SK-N-SH (cell line): Measurements from ENCODE around the gene WFDC11. TPM values are rescaled to one million over a fixed set of nuclear protein-coding genes. Genes with fewer than 3 reads are reported as not detected.
"Not testable (repeated sequence)": the region's sequence is repeated elsewhere in the genome, so short reads cannot be mapped to it uniquely, and the experiment has no call there.

Experiments
- CTCF ChIA-PET: fragments of 300-600, 350-600 bp; formaldehyde crosslinking; extraction: SDS; loops from one replicate; lab custom pipeline; 2021; lab: Yijun Ruan, JAX
- POLR2A ChIA-PET: fragments of 350-600 bp; sonication (Branson Sonifier 250); formaldehyde crosslinking; extraction: SDS; loops from one replicate; lab custom pipeline; 2020; ENCODE audit warnings: antibody characterized with exemption, inconsistent platforms; lab: Yijun Ruan, JAX
- DNase-seq: peaks from one replicate; pipeline ENCODE4 v3.0.0; 2012
- H2AFZ ChIP-seq: fragments of 200-600 bp; sonication (generic); 2 replicates; pipeline ENCODE4 v1.8.1; 2016; ENCODE audit warnings: antibody characterized with exemption, mild to moderate bottlenecking, low read depth
- H3F3A ChIP-seq: fragments of 200-600 bp; sonication (generic); replicated peaks from 2 replicates; pipeline ENCODE3; 2016; ENCODE audit warnings: antibody characterized with exemption, mild to moderate bottlenecking; ENCODE audit not compliant: insufficient read depth
- H3K27ac ChIP-seq, 2 experiments: fragments of 200-500 bp in 1 of 2; fragments of 200-600 bp in 1 of 2; sonication (Bioruptor generic) in 1 of 2; sonication (generic), shearing (Covaris generic) in 1 of 2; 2 replicates each; pipeline versions ENCODE4 v1.5.1 to v1.6.1; 2014 to 2016; ENCODE audit warnings: low read depth in 2 of 2, inconsistent platforms in 1 of 2, low read length in 1 of 2, mild to moderate bottlenecking in 1 of 2, mixed read lengths in 1 of 2
- H3K27me3 ChIP-seq: fragments of 200-600 bp; sonication (generic), shearing (Covaris generic); 2 replicates; pipeline ENCODE4 v1.6.1; 2016; ENCODE audit warnings: mixed run types; ENCODE audit not compliant: insufficient read depth
- H3K36me3 ChIP-seq, 2 experiments: fragments of 200-500 bp in 1 of 2; fragments of 200-600 bp in 1 of 2; sonication (Bioruptor generic) in 1 of 2; sonication (generic) in 1 of 2; replicated peaks in 1 of 2; 2 replicates each; pipeline versions ENCODE3 to v1.5.1; 2014 to 2016; ENCODE audit warnings: low read length in 1 of 2, mild to moderate bottlenecking in 1 of 2; ENCODE audit not compliant: insufficient read depth in 2 of 2, control insufficient read depth in 1 of 2
- H3K4me1 ChIP-seq, 2 experiments: fragments of 200-500 bp in 1 of 2; fragments of 200-600 bp in 1 of 2; sonication (Bioruptor generic) in 1 of 2; sonication (generic), shearing (Covaris generic) in 1 of 2; 2 replicates each; pipeline versions ENCODE4 v1.5.1 to v1.6.1; 2014 to 2016; ENCODE audit warnings: low read depth in 1 of 2, low read length in 1 of 2, mixed run types in 1 of 2; ENCODE audit not compliant: insufficient read depth in 2 of 2, control insufficient read depth in 1 of 2
- H3K4me2 ChIP-seq: fragments of 200-600 bp; sonication (generic), shearing (Covaris generic); 2 replicates; pipeline ENCODE4 v1.6.1; 2017; ENCODE audit warnings: mixed run types
- H3K4me3 ChIP-seq, 2 experiments: fragments of 200-500 bp in 1 of 2; fragments of 200-600 bp in 1 of 2; sonication (Bioruptor generic) in 1 of 2; sonication (generic), shearing (Covaris generic) in 1 of 2; 2 replicates each; pipeline versions ENCODE4 v1.5.1 to v1.8.1; 2014 to 2016; ENCODE audit warnings: low read depth in 2 of 2, inconsistent platforms in 1 of 2, low read length in 1 of 2, mild to moderate bottlenecking in 1 of 2, mixed read lengths in 1 of 2, moderate library complexity in 1 of 2
- H3K79me2 ChIP-seq: fragments of 200-600 bp; sonication (generic); 2 replicates; pipeline ENCODE4 v1.8.1; 2017; ENCODE audit warnings: mild to moderate bottlenecking; ENCODE audit not compliant: insufficient read depth
- H3K9ac ChIP-seq: fragments of 200-600 bp; sonication (generic); 2 replicates; pipeline ENCODE4 v1.6.1; 2017; ENCODE audit warnings: mixed run types
- H3K9me2 ChIP-seq: fragments of 200-600 bp; sonication (generic); 2 replicates; pipeline ENCODE4 v1.6.1; 2017; ENCODE audit warnings: mixed run types
- H3K9me3 ChIP-seq: fragments of 200-600 bp; sonication (generic); 2 replicates; pipeline ENCODE4 v1.6.1; 2017; ENCODE audit warnings: mixed run types, mild to moderate bottlenecking, moderate library complexity
- H4K20me1 ChIP-seq: fragments of 200-600 bp; sonication (generic); 2 replicates; pipeline ENCODE4 v1.6.1; 2017; ENCODE audit warnings: mild to moderate bottlenecking, mixed run types; ENCODE audit not compliant: insufficient read depth
- EZH2phosphoT487 ChIP-seq: fragments of 200-600 bp; sonication (generic); IDR thresholded peaks from 2 replicates; pipeline ENCODE4 v1.6.1; 2017; ENCODE audit warnings: low read depth, mixed run types, mild to moderate bottlenecking, antibody characterized with exemption, moderate library complexity, borderline replicate concordance
- FOXJ3 ChIP-seq: sonication (generic); formaldehyde crosslinking; IDR thresholded peaks from 2 replicates; pipeline ENCODE4 v1.5.1; 2020; ENCODE audit warnings: mild to moderate bottlenecking, missing genetic modification reagents
- GATA2 ChIP-seq: sonication (generic); formaldehyde crosslinking; IDR thresholded peaks from 2 replicates; pipeline ENCODE4 v1.5.0; 2020; ENCODE audit warnings: mild to moderate bottlenecking, missing genetic modification reagents
- IRF3 ChIP-seq: fragments of 150-350 bp; IDR thresholded peaks from 2 replicates; pipeline ENCODE4 v1.6.1; 2016; ENCODE audit warnings: mild to moderate bottlenecking, low read depth, low read length
- JUND ChIP-seq: IDR thresholded peaks from 2 replicates; pipeline ENCODE4 v1.4.0; 2012
- MAX ChIP-seq: IDR thresholded peaks from 2 replicates; pipeline ENCODE4 v1.4.0; 2012; ENCODE audit warnings: low read depth
- MXI1 ChIP-seq: IDR thresholded peaks from 2 replicates; pipeline ENCODE4 v1.6.1; 2012; ENCODE audit warnings: mild to moderate bottlenecking, low read depth, low read length, improper control_type of control experiment
- PBX3 ChIP-seq: IDR thresholded peaks from 2 replicates; pipeline ENCODE4; 2012
- RAD21 ChIP-seq: IDR thresholded peaks from 2 replicates; pipeline ENCODE4 v1.6.1; 2012; ENCODE audit warnings: mild to moderate bottlenecking, low read length
- RXRA ChIP-seq: IDR thresholded peaks from 2 replicates; pipeline ENCODE4 v1.4.0; 2012; ENCODE audit warnings: low read depth, mild to moderate bottlenecking, borderline replicate concordance
- SMC3 ChIP-seq: IDR thresholded peaks from 2 replicates; pipeline ENCODE4 v1.6.1; 2012; ENCODE audit warnings: low read depth, low read length, improper control_type of control experiment
- TAF1 ChIP-seq: IDR thresholded peaks from 2 replicates; pipeline ENCODE4 v1.6.1; 2012; ENCODE audit warnings: low read depth, mild to moderate bottlenecking, low read length, moderate library complexity, borderline replicate concordance
- TCF12 ChIP-seq: IDR thresholded peaks from 2 replicates; pipeline ENCODE4 v1.4.0; 2012
- TEAD4 ChIP-seq: IDR thresholded peaks from 2 replicates; pipeline ENCODE4 v1.4.0; 2012; ENCODE audit warnings: mild to moderate bottlenecking, borderline replicate concordance; ENCODE audit not compliant: insufficient read depth
- WGBS: methylation state at CpG from one replicate; pipeline ENCODE4 v1.1.6; 2017; ENCODE audit warnings: low lambda C conversion rate; 5-methylcytosine and 5-hydroxymethylcytosine counted together
- polyA plus RNA-seq, 3 experiments: library from polyadenylated mRNA; depleted of rRNA; stranded (reverse); fragments of >200 nt; gene quantifications; 2 replicates each; pipeline ENCODE4 v1.2.3, GENCODE V29; 2012

The WFDC11 gene
- polyA plus RNA-seq (2012; rRNA removed) = not detected in 2 replicates
- not detected in 2 replicates for polyA plus RNA-seq (2012; cell fraction: cytosol; rRNA removed)
- not detected in 2 replicates for polyA plus RNA-seq (2012; cell fraction: nucleus; rRNA removed)

DNA sequence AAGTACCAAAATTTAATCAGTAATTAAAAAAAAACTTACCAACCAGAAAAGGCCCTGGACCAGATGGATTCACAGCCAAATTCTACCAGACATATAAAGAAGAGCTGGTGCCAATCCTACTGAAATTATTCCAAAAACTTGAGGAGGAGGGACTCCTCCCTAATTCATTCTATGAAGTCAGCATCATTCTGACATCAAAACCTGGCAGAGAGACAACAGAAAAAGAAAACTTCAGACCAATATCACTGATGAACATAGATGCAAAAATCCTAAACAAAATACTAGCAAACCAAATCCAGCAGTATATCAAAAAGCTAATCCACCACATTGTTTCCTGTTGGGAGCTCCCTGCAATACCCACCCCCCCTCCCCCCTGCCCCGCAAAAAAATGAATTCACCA lies at the start of gene WFDC11:
TSS of gene WFDC11 (minus strand) at position 101 of the 400 bp plus-strand sequence. CDS start 19,639 bp downstream, outside the sequence.
- no peaks in the 10 kb centered on the region for H4K20me1 ChIP-seq
- ChIA-PET POLR2A (no interaction called here), CTCF (interaction anchor here (1.6 kb wide), 1 partner anchor 41 kb away, joined by 3 read pairs; the partner anchor contains the start of gene WFDC10A)
- no peak for TF ChIP-seq FOXJ3 (CRISPR knock-in tag)
- no peak for TF ChIP-seq TEAD4
- TF ChIP-seq TAF1 = no peak
- TF ChIP-seq JUND = no peak
- TF ChIP-seq PBX3 = no peak
- no peak for TF ChIP-seq MAX
- no peak for TF ChIP-seq GATA2 (CRISPR knock-in tag)
- no peak for TF ChIP-seq IRF3
- TF ChIP-seq RAD21 = no peak
- no peak for TF ChIP-seq SMC3
- TF ChIP-seq EZH2phosphoT487 = no peak
- no peak for TF ChIP-seq RXRA
- TF ChIP-seq MXI1 = no peak
- TF ChIP-seq TCF12 = no peak
- no peak for DNase-seq
- H3K36me3 ChIP-seq = no peaks in the 10 kb centered on the region
- H3K9me2 ChIP-seq = no peaks in the 10 kb centered on the region
- no peaks in the 10 kb centered on the region for H3K27me3 ChIP-seq
- no peak within 1 kb of the TSS for H3K27ac ChIP-seq
- H3F3A ChIP-seq = no peaks in the 10 kb centered on the region
- no peaks in the 10 kb centered on the region for H3K4me1 ChIP-seq
- WGBS = 0% methylated on average over 1 of the region's 1 CpG
- H2AFZ ChIP-seq = no peak within 1 kb of the TSS
- no peak within 1 kb of the TSS for H3K4me3 ChIP-seq
- H3K9ac ChIP-seq = no peak within 1 kb of the TSS
- H3K9me3 ChIP-seq = no peaks in the 10 kb centered on the region
- H3K79me2 ChIP-seq = no peaks in the 10 kb centered on the region
- no peak within 1 kb of the TSS for H3K4me2 ChIP-seq

GRCh38 chr20:45716141-45716688 lies 46.2 kb upstream of the WFDC11 start:
- H3K9me2 ChIP-seq, H3K79me2 ChIP-seq, H2AFZ ChIP-seq, H3K4me2 ChIP-seq, H3F3A ChIP-seq, H3K4me1 ChIP-seq, H3K4me3 ChIP-seq, H4K20me1 ChIP-seq, H3K9me3 ChIP-seq, DNase-seq, H3K9ac ChIP-seq, POLR2A ChIA-PET, H3K27ac ChIP-seq, H3K27me3 ChIP-seq, H3K36me3 ChIP-seq: not testable (repeated sequence)
- CTCF ChIA-PET = interaction anchor here (1.6 to 2.4 kb wide), 2 partner anchors 11 to 55 kb away, joined by 4 to 6 read pairs; no protein-coding TSS in a partner anchor
